Activated T-cell treated with anti-CD3 and anti-CD28 coated beads for 1 hour (primary cell): ENCODE results near the gene ST6GAL1.
A peak's percentile ranks its signal among the peaks of the same experiment; 100 is the strongest.
"Not testable (repeated sequence)": the region's sequence is repeated elsewhere in the genome, so short reads cannot be mapped to it uniquely, and the experiment has no call there.

Experiments used
- DNase-seq: peaks from one replicate; pipeline ENCODE4 v3.0.0-alpha.2; 2020; ENCODE audit warnings: low read depth

Gene ST6GAL1

DNA sequence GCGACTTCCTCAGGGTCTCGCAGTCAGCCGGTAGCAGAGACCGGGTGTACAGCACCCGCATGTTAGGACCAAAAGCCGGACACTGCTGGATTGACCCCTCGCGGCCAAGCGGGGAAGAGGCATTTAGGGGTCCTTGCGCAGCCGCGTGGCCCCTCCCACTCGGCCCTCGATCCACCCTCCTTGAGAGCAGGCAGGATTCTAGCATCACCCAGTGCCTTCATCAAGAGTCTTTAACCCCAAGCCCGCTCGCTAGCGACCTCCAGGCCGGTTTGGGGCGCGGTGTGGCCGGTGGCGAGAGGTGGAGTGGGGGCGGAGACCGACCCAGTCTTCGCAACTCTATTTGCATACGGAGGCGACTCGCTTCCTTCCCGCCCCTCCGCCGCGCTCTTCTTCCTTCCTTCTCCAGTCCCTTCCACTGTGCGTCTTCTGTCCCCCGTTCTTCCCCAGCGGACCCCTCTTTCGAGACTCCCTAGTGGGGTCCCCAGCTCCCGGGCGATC, at the start of gene ST6GAL1:
Gene ST6GAL1 (plus strand): TSS at position 384 of the 498 bp plus-strand sequence. CDS start 112,178 bp downstream, outside the sequence.
- DNase-seq = peak; percentile 54

- no peak for DNase-seq
Observed at GRCh38 chr3:186882150-186882524, 48.2 kb upstream of the ST6GAL1 start.

DNA sequence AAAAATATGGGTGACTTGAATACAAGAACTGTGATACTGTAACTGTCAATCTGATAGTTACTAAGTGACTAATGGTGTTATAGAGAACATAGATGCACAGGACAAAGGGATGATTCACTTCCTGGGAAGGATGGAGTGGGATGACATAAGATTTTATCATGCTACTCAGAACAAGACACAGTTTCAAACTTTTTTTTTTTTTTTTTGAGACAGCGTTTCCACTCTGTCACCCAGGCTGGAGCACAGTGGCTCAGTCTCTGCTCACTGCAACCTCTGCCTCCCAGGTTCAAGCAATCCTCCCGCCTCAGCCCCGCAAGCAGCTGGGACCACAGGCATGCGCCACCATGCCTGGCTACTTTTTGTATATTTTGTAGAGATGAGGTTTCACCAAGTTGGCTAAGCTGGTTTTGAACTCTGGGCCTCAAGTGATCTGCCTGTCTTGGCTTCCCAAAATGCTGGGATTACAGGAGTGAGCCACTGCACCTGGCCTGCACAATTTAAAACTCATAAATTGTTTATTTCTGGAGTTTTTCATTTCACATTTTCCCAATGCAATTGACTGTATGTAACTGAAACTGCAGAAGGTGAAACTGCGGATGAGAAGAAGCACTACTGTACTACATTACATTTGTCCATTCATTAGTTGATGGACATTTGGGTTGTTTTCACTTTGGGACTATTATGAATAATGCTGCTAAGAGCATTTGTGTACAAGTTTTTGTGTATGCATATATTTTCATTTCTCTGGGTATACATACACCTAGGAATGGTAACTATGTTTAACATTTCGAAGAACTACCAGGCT, 47.2 kb upstream of the ST6GAL1 start:
- no peak for DNase-seq

- DNase-seq = no peak
Observed at GRCh38 chr3:186883686-186884058, 46.7 kb upstream of the ST6GAL1 start.

DNA sequence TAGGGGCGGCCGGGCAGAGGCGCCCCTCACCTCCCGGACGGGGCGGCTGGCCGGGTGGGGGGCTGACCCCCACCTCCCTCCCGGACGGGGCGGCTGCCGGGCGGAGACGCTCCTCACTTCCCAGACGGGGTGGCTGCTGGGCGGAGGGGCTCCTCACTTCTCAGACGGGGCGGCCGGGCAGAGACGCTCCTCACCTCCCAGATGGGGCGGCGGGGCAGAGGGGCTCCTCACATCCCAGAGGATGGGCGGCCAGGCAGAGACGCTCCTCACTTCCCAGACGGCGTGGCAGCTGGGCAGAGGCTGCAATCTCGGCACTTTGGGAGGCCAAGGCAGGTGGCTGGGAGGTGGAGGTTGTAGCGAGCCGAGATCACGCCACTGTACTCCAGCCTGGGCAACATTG, 45.5 kb upstream of the ST6GAL1 start:
- not testable (repeated sequence) for DNase-seq

GRCh38 chr3:186886202-186886981, 43.9 kb upstream of the ST6GAL1 start:
- DNase-seq = no peak

- DNase-seq = not testable (repeated sequence)
Observed at GRCh38 chr3:186887507-186887938, 42.8 kb upstream of the ST6GAL1 start.

GRCh38 chr3:186888569-186888968, 41.8 kb upstream of the ST6GAL1 start:
- no peak for DNase-seq

- not testable (repeated sequence) for DNase-seq
Observed at GRCh38 chr3:186889698-186890097, 40.6 kb upstream of the ST6GAL1 start.

DNA sequence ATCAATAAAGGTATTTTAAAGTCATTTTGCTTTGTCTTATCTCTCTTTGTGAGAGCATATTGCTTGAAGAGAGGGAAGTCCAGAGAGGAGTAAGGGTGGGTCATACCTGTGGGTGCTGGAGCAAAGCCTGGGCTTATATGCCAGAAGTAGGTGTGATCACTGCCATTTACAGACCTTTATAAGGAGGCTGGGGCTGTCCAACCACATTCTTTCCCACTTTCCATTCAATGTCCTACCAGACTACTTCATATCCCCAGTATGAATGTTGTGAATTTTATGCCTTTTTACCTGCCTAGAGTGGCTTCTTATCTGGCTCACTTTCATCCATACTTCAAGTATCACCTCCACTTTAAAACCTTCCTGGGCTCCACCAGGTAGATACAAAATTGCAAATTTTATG, 39.4 kb upstream of the ST6GAL1 start:
- no peak for DNase-seq

- not testable (repeated sequence) for DNase-seq
Observed at GRCh38 chr3:186893071-186893470, 37.3 kb upstream of the ST6GAL1 start.

DNA sequence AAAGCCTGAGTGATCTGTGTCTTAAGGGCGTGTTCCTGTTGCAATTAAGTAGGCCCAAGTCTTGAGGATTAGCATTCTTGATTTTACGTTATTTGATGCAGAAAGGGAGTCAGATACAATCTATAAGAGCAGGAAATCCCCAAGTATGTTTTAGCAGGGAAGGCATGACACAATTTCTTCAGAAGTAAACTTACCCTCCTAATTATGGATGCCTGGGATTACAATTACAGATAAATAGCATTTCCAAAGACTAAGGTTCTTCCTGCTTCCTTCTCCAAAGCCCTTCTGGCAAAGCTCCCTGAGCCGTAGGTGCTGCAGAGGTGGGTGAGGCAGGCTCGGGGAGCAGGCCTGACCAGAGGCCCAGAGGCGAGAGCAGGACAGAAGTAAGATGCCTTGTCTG, 34.9 kb upstream of the ST6GAL1 start:
- no peak for DNase-seq

GRCh38 chr3:186896006-186896405, 34.3 kb upstream of the ST6GAL1 start:
- DNase-seq = no peak

- DNase-seq = no peak
Observed at GRCh38 chr3:186896875-186897274, 33.5 kb upstream of the ST6GAL1 start.

DNA sequence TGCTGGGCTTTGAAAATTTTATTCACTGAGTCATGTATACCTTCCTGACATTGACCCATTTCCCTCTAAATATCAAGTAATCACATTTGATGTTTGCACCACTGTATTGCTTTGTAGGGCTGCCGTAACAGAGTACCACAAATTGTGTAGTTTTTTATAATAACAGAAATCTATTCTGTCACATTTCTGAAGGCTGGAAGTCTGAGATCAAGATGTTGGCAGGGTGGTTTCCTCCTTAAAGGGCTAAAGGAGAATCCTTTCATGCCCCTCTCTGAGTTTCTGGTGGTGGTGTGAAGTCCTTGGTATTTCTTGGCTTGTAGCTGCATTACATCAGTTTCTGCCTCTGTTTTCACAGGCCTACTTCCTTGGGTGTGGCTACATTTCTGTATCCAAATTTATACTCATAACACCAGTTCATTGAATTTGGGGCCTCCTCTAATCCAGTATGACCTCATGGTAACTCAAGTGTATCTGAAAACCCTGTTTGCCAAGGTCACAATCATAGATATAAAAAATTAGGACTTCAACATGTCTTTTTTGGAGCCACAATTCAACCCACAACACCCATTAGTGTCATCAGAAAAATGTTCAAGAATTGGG, 29.1 kb upstream of the ST6GAL1 start:
- DNase-seq = no peak

GRCh38 chr3:186902154-186902553, 28.2 kb upstream of the ST6GAL1 start:
- no peak for DNase-seq

DNA sequence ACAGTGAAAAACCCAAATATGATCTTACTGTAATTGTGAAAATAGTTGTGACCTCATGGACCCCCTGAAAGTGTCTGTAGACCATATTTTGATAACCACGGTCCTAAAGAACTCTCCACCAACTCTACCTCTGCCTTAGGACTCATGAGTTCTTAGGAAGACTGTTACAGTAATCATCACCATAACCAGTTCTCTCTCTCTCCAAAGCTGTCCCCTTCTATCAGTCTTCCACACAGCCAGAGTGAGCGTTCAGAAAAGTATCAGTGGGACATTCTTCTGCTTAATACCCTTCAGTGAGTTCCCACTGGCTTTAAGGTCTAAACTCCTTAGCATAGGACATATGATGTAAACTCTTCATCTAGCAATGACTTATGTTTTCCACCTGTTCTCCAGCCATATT, 27.6 kb upstream of the ST6GAL1 start:
- no peak for DNase-seq

DNA sequence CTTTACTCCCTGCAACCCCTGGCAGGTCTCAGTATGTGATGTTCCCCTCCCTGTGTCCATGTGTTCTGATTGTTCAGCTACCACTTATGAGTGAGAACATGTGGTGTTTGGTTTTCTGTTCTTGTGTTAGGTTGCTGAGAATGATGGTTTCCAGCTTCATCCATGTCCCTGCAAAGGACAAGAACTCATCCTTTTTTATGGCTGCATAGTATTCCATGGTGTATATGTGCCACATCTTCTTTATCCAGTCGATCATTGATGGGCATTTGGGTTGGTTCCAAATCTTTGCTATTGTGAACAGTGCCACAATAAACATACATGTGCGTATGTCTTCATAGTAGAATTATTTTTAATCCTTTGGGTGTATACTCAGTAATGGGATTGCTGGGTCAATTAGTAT, 26.6 kb upstream of the ST6GAL1 start:
- not testable (repeated sequence) for DNase-seq

- DNase-seq = not testable (repeated sequence)
Observed at GRCh38 chr3:186907075-186907474, 23.3 kb upstream of the ST6GAL1 start.

- peak; percentile 59 for DNase-seq
Observed at GRCh38 chr3:186909078-186909853, 21.1 kb upstream of the ST6GAL1 start.
